Activated effector memory CD4-positive, alpha-beta T cell treated with anti-CD3 and anti-CD28 coated beads, Interleukin-2, amount 50 U/mL, for 16 hours (primary cell): ENCODE data around the gene TCFL5.

Experiments
- DNase-seq: peaks from one replicate; pipeline ENCODE4 v3.0.0-alpha.2; 2020

The TCFL5 gene

DNA sequence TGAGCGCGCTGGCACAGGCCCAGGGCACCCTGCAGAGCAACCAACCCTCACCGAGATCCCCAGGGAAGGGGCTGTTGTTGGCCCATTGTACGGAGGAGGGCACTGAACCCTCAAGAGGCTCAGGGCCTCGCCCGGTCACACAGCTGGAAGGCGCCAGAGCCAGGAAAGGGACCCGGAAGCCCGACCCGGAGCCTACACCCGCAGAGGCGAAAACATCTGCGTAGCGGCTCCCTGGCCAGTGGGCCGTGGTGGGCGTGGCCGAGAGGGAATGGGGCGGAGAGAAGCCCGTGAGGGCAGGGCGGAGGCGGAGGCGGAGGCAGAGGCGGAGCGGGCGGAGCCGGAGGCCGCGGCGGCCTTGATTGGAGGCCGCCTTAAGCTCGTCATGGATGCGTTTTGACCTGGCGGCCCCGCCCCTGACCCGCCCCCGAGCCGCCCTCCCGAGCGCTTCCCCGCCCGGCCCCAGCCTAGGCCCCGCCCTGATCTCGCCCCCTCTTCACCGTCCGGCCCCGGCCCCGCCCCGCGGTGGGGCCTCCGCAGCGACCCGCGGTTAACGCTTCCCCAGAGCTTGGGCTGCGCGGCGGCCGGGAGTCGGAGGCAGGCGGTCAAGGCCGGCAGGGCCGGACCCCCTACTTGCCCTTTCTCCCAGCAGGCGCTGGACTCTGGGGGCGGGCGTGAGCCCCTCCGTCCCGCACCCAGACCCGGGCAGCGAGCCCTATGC, 67.5 kb downstream of the TCFL5 start:
- peak; percentile 97 for DNase-seq

GRCh38 chr20:62793757-62794006, 67.9 kb downstream of the TCFL5 start:
- no peak for DNase-seq

DNA sequence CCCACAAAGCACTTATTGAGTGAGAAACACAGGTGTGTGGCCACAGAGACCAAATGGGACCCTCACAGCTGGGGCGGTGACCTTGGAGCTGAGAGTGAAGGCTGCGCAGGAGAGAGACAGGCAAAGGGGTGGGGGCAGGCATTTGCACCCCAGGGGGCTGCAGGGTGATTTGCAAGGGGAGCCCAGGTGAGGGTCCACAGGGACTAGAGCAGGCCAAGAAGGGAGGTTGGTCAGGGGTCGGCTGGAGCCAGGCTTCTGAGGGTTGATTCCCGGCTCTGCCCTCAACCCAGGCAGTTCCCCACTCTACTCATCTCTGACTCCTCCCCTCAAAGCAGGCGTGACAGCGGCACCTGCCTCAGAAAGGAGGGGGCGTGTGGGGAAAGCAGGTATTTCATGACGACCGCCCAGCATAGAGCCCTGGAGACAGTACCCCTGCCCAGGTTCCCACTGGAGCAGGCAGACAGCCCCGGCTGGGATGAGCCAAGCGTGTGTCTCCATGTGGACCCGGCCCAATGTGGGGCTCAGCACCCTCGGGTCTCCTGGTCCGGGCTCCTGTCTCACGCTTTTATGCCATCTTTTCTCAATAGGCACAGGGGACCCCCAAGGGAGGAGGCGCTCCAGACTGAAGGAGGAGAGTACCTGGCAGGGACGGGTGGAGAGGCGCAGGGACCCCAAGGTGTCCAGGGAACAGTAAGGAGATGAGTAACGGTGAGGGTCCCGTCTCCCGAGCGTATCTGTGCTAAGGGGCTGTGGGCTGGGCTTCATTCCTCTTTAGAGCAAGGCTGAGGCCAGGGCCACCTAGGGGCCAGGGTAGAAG, 68.5 kb downstream of the TCFL5 start:
- no peak for DNase-seq

- DNase-seq, result no peak
Observed at GRCh38 chr20:62792182-62792939, 69.3 kb downstream of the TCFL5 start.

DNA sequence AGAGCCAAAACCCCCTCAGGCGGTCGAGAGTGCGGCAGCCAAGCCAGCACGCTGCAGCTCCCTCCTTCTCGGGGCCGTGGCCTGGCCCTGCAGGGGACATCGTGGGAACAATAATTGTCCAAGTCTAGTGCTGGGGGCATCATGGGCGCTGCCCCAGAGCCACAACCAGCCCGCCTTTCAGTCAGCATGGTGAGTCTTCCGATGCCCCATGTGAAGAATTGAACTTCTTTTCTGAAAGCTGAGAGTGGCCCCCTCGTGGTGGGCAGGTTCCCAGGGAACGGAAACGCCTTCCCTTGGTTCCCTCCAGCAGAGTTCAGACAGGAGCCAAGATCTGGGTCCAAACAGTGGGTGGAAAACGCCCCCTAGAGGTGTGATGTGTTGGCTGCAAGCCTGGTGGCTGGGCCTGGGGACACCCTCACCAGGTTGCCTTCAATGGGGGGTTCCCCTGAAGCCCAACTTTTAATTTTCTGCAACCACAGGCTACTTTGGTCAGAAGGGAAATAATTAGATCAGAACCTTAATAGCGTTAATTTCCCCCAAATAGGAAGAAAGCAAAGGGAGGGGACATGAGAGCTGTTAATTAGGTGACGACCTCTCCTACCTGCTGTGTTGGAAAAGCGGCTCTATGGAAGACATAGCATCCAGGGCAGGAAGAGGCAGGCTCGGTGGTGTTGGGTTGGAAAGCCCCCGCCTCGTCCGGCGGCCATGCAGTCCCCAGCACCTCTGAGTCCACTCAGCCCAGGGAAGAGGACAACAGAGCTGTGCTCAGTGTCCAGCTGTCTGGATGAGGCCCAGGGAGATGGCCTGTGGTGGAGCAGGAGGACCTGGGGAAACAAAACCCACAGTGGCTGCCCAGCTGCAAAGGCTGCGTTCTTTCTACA, 70.1 kb downstream of the TCFL5 start:
- peak; percentile 89 for DNase-seq
